Measurements from ENCODE around the gene GSTT2B.
"Not testable (repeated sequence)": the region's sequence is repeated elsewhere in the genome, so short reads cannot be mapped to it uniquely, and the experiment has no call there.

The GSTT2B gene, protein sequence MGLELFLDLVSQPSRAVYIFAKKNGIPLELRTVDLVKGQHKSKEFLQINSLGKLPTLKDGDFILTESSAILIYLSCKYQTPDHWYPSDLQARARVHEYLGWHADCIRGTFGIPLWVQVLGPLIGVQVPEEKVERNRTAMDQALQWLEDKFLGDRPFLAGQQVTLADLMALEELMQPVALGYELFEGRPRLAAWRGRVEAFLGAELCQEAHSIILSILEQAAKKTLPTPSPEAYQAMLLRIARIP

DNA sequence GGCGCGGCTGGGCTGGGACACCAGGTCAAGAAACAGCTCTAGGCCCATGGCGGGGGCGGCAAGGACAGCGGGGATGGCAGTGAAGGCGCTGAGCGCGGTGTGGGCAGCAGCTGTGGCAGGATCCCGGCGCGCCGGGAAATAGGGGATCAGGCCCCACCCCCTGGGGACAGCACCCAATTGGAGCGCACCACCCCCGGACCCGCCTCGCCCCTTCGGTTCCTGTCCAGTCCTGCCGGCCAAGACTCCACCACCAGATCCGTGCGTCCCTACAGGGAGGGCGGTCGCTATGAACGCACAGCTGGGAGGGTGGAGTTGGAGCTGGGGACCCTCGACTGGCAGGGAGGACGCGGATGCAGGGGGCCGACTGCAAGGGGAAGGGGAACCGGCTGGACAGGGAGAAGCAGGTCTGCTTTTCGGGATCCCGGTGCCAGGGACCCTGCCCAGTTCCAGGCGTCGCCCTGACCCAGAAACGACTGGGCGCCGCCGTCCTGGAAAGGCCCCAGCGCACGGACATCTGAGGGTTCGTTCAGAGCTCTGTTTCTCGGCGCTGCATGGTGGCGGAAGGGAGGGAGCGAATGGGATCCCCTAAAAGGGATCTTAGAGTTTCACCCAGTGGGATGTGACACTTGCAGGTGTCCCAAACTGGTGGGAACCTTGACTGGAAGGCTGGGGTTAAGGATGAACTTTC, at the start of gene GSTT2B:
TSS of gene GSTT2B (minus strand) at position 112 of the 688 bp plus-strand sequence. CDS start at position 48, 64 bp downstream.
- not testable (repeated sequence) for DNase-seq

DNA sequence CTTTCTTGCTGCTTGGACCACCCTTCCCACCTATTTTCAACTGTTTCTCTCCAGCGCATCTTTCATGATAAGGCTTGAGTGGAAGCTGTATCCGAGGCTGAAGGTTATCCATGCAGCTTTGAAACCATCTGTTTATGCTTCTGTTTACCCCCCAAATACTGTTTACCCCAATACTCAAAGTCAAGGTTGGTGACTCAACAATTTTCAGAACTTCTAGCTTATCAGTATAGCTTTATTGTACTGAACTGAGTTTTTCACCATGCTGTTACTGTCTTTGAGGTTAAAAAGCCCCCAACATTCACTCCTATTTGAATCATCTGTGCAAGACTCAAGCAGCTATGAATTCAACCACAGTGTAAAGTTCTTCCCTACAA, 49.0 kb upstream of the GSTT2B start:
- no peak for DNase-seq

GRCh38 chr22:24009227-24010017, 48.4 kb upstream of the GSTT2B start:
- no peak for DNase-seq

GRCh38 chr22:24008381-24009226, 47.6 kb upstream of the GSTT2B start:
- DNase-seq: no peak

GRCh38 chr22:24008022-24008283, 47.0 kb upstream of the GSTT2B start:
- DNase-seq: no peak

DNA sequence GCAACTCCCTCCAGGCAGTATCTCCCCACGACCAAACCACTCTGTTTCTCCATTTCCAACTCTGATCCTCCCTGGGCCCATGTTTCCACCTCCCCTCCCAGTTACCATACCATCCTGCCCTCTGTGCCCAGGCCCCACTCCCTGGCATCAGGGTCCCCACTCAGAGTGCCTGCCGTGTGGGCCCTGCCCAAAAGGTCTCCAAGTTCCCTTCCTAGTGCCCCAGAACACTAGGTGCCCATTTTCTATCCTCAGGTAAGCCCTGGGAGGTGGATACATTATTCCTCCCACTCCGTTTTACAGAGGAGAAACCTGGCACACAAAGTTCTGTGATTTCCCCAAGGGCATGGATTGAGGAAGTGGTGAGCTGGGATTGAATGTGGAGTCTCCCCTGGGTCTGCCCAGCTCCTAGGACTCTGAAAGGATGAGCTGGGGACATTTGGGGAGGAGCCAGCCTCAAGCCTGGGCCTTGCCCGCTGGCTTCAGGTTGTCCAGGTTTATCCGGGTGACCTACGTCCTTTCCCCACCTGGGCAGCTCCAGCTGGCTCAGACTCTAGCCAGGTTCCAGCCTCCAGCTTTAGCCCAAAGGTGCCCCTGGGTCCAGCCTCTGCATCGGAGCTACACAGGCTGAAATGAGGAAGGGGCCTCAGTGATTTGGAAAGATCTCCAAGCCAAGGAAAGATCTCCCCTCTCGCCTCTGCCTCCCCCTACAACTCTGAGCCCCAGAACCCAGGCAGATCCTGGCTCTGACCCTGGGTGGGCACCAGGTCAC, 46.4 kb upstream of the GSTT2B start:
- no peak for DNase-seq

- DNase-seq: no peak
These were observed 45.9 kb upstream of the GSTT2B start for GRCh38 chr22:24006914-24007214.

GRCh38 chr22:24006207-24006913, 45.4 kb upstream of the GSTT2B start:
- no peak for DNase-seq

- no peak for DNase-seq
These were observed 44.2 kb upstream of the GSTT2B start, which contains the start of gene GSTT4 for GRCh38 chr22:24005201-24005600. Gene GSTT4, minus strand, starts transcription at chr22:24005453. Its CDS starts 97 bp downstream, at chr22:24005356.

DNA sequence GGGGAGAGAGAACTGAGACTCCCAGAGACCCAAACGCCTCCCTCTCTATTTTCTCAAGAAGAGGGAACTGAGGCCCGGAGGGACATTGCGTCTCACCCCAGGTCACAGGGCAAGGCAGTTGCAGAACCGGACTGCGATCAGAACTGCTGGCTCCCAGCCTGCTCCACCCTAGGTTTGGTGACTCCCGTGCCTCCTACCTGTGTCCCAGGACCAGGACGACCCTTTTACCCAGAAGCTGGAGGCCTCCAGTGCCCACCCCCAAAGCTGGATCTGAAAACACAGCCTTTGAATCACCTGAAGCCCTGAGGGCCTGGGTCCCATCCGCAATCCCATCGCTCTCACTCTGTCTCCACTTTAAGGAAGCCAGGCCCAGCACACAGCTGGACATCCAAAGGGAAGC, 42.9 kb upstream of the GSTT2B start:
- DNase-seq: no peak

GRCh38 chr22:24002851-24003250, 41.9 kb upstream of the GSTT2B start:
- no peak for DNase-seq

- DNase-seq: no peak
These were observed 41.3 kb upstream of the GSTT2B start for GRCh38 chr22:24002272-24002671.

DNA sequence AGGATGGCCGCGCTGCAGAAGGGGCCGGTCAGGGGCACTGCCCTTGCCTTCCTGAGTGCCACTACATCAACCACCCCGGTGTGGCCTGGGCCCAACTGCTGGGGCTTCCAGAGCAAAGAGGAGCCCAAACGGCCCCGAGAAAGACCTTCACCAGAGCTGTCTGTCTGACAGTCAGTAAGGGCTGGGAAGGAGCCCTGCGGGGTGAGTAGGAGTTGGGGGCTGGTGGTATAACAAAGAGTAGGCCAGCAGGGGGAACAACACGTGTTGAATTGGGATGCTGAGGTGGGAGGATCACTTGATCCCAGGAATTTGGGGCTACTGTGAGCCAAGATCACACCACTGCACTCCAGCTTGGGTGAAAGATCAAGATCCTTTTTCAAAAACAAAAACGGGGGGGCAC, 40.3 kb upstream of the GSTT2B start:
- no peak for DNase-seq

- DNase-seq: not testable (repeated sequence)
These were observed 38.8 kb upstream of the GSTT2B start for GRCh38 chr22:23999779-24000178.

DNA sequence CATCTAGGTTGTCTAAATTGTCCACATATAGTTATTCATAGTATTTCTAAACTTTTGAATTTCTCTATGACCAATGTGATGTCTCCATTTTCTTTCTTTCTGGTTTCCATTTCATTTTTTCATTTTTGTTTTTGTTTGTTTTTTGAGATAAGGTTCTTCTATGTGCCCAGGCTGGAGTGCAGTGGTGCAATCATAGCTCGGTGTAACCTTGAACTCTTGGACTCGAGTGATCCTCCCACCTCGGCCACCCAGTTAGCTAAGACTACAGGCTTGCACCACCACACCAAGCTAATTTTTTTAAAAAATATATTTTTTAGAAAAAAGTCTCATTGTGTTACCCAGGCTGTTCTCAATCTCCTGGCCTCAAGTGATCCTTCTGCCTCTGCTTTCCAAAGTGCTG, 36.1 kb upstream of the GSTT2B start:
- DNase-seq: no peak

DNA sequence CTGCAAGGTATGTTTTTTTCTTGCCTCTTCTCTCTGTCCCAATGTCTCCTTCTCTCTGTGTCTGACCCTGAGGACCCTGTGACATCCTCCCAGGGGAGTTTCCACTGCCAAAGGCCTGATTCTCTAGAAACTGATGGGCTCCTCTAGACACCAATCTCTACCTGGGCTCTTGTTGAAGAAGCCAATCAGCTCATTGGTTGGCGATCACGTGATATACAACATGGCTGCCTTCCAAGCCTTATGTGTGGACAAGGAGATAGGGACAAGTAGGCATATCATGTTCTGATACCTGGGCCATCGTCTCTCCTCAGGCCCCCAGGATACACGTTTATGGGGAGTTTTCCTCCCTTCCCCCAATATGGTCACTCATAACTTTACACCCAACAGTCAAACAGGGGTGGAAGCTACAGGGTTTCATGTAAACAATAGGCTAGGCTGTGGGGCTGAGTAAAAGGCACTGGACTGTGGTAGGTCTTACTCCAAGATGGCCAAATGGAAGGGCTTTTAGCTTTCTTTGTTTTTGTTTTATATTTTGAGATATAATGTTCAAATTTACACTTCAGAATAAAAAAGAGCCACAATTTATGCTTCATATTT, 32.7 kb upstream of the GSTT2B start:
- DNase-seq: not testable (repeated sequence)

DNA sequence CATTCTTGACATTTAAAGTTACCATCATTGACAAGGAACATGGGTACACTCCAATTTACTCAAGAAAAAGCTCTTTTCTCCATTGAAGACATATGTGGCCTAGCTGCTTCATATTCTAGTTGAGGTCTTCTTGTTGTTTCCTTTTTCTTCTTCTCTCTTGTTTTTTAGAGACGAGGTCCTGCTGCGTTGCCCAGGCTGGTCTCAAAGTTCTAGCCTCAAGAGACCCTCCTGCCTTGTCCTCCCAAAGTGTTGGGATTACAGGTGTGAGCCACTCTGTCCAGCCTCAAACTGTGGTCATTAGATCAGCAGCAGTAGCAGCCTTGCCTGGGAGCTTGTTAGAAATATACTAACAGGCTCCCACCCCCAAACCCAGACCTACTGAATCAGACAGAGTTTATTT, 32.1 kb upstream of the GSTT2B start:
- not testable (repeated sequence) for DNase-seq

DNA sequence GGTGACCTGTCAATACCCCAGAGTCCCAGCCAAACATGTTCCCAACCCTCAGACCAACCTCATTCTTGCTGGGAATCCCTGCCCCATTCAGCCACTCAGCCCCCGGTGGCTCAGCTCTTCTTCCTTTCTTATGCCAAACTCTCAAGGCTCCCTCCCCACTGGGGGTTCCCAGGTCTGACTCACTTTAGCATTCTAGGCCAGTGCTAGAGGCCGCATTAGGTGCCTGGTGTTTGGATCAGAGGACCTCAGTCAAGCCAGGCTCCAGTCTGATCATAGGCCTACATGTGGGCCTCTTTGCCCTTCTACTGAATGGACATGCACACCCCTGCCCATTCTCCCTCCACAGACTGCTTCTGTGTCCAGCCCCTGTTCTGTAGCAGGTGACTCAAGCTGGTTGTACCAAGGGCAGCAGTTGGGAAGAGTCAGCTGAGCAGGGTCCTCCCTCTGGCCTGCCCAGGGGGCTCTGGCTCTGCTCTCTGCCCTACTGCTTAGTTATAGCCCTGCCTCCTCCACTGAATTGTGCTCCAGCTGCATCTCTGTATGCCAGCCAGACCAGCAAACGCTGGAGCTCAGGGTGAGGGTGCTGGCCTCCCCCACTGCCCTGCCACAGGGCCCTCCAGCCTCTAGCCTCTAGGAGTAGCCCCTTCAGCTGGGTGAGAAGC, 28.7 kb upstream of the GSTT2B start:
- DNase-seq: not testable (repeated sequence)

DNA sequence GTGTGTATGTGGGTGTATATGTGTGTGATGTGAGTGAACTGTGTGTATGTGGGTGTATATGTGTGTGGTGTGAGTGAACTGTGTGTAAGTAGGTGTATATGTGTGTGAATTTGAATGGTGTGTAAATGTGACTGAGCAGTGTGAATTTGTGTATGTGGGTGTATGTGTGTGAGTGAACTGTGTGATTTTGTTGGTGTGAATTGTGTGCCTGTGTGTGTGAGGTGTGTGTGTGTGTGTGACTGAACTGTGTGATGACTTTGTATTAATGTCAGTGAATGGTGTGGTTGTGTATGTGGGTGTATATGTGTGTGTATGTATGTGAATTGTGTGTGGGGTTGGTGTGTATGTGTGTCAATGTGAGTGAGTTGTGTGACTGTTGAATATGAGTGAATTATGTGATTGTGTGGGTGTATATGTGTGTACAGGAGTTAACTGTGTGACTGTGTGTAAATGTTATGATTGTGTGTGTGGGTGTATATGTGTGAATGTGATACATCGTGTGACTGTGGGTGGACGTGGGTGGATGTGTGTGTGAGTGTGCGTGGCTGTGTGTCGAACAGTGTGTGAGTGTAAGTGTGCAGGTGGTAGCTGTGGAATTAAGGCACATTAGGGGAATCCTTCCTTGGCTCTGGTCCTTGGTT, 25.7 kb upstream of the GSTT2B start:
- DNase-seq: not testable (repeated sequence)

- DNase-seq: not testable (repeated sequence)
These were observed 25.1 kb upstream of the GSTT2B start for GRCh38 chr22:23986089-23986488.

Data from CD4-positive, alpha-beta T cell treated with Interleukin-4 for 1 hour (primary cell).